ENCODE measurements around the gene CRIM1.

The CRIM1 gene

GRCh38 chr2:36373149-36373926, 17.8 kb downstream of the CRIM1 start:
- DNase-seq, result no peak

GRCh38 chr2:36374585-36374984, 19.0 kb downstream of the CRIM1 start:
- no peak for DNase-seq

- no peak for DNase-seq
These were observed 20.8 kb downstream of the CRIM1 start for GRCh38 chr2:36376319-36376765.

- DNase-seq, result no peak
These were observed 21.6 kb downstream of the CRIM1 start for GRCh38 chr2:36376992-36377738.

GRCh38 chr2:36379710-36380448, 24.3 kb downstream of the CRIM1 start:
- no peak for DNase-seq

- no peak for DNase-seq
These were observed 25.3 kb downstream of the CRIM1 start for GRCh38 chr2:36380624-36381481.

- DNase-seq, result no peak
These were observed 26.4 kb downstream of the CRIM1 start for GRCh38 chr2:36381993-36382392.

GRCh38 chr2:36382472-36382871, 26.9 kb downstream of the CRIM1 start:
- no peak for DNase-seq

- DNase-seq, result no peak
These were observed 28.1 kb downstream of the CRIM1 start for GRCh38 chr2:36383726-36384125.

- no peak for DNase-seq
These were observed 28.9 kb downstream of the CRIM1 start for GRCh38 chr2:36384454-36384853.

- DNase-seq, result no peak
These were observed 30.0 kb downstream of the CRIM1 start for GRCh38 chr2:36385603-36386002.

GRCh38 chr2:36387258-36387916, 31.8 kb downstream of the CRIM1 start:
- DNase-seq, result no peak

- no peak for DNase-seq
These were observed 32.9 kb downstream of the CRIM1 start for GRCh38 chr2:36388472-36388871.

- DNase-seq, result no peak
These were observed 33.5 kb downstream of the CRIM1 start for GRCh38 chr2:36389091-36389564.

GRCh38 chr2:36389577-36389976, 34.0 kb downstream of the CRIM1 start:
- DNase-seq, result no peak

- DNase-seq, result no peak
These were observed 37.1 kb downstream of the CRIM1 start for GRCh38 chr2:36392571-36393255.

- no peak for DNase-seq
These were observed 38.2 kb downstream of the CRIM1 start for GRCh38 chr2:36393738-36394256.

- no peak for DNase-seq
These were observed 39.2 kb downstream of the CRIM1 start for GRCh38 chr2:36394804-36395203.

- DNase-seq, result no peak
These were observed 40.3 kb downstream of the CRIM1 start for GRCh38 chr2:36395866-36396265.

GRCh38 chr2:36396878-36397539, 41.4 kb downstream of the CRIM1 start:
- no peak for DNase-seq

All from effector CD8-positive, alpha-beta T cell (primary cell).